Activated T-cell treated with anti-CD3 and anti-CD28 coated beads, Interleukin-2, amount 50 U/mL, for 72 hours (primary cell): ENCODE results near the gene RASA4. TPM values are rescaled to one million over a fixed set of nuclear protein-coding genes. Genes with fewer than 3 reads are reported as not detected.
"Not testable (repeated sequence)": the region's sequence is repeated elsewhere in the genome, so short reads cannot be mapped to it uniquely, and the experiment has no call there.

Experiments used
- ATAC-seq, 2 donors: fragments of 150-1000 bp; cut with Tn5 transposase; replicated peaks in 1 of 2; 2 replicates each; pipeline ENCODE4 v1.10.0; 2021; ENCODE audit warnings: moderate library complexity in 2 of 2, mild to moderate bottlenecking in 1 of 2
- DNase-seq, 2 donors: peaks; one replicate each; pipeline ENCODE4 v3.0.0; 2021 to 2022; ENCODE audit warnings: mixed read lengths in 1 of 2
- H3K27ac Mint-ChIP-seq: one replicate; pipeline ENCODE4 v1.8.0; 2022; ENCODE audit warnings: mild to moderate bottlenecking, moderate library complexity, mixed read lengths
- H3K27me3 Mint-ChIP-seq: one replicate; pipeline ENCODE4 v1.8.0; 2022; ENCODE audit warnings: low read depth, mixed read lengths
- H3K36me3 Mint-ChIP-seq, 2 donors: one replicate each; pipeline ENCODE4 v1.8.0; 2022; ENCODE audit warnings: mixed read lengths in 2 of 2, mild to moderate bottlenecking in 1 of 2; ENCODE audit not compliant: insufficient read depth in 2 of 2
- H3K4me1 Mint-ChIP-seq: one replicate; pipeline ENCODE4 v1.8.0; 2022; ENCODE audit warnings: low read depth, mixed read lengths
- H3K4me3 Mint-ChIP-seq, 2 donors: one replicate each; pipeline ENCODE4 v1.8.0; 2022; ENCODE audit warnings: mild to moderate bottlenecking in 2 of 2, mixed read lengths in 2 of 2, moderate library complexity in 2 of 2
- H3K9me3 Mint-ChIP-seq, 2 donors: one replicate each; pipeline ENCODE4 v1.8.0; 2022; ENCODE audit warnings: mixed read lengths in 2 of 2
- total RNA-seq, 2 donors: library from RNA; stranded (reverse); gene quantifications; one replicate each; pipeline ENCODE4 v1.2.3, GENCODE V29; 2022

Gene RASA4
- total RNA-seq, 2 donors from 2014 or later = 52.0 to 79.2 TPM

GRCh38 chr7:102593637-102594334 lies 22.8 kb downstream of the RASA4 start:
- not testable (repeated sequence) for H3K27ac Mint-ChIP-seq, H3K36me3 Mint-ChIP-seq, H3K4me1 Mint-ChIP-seq

GRCh38 chr7:102592477-102593019 lies 24.0 kb downstream of the RASA4 start:
- not testable (repeated sequence) for H3K9me3 Mint-ChIP-seq, H3K27me3 Mint-ChIP-seq, H3K27ac Mint-ChIP-seq, H3K4me3 Mint-ChIP-seq, H3K4me1 Mint-ChIP-seq, DNase-seq, H3K36me3 Mint-ChIP-seq
- ATAC-seq = peak; percentile 65 to 72

More at GRCh38 chr7:102593637-102594334, 22.8 kb downstream of the RASA4 start:
- H3K9me3 Mint-ChIP-seq, H3K27me3 Mint-ChIP-seq, H3K4me3 Mint-ChIP-seq, DNase-seq: not testable (repeated sequence)
- ATAC-seq = peak; percentile 69 to 76

GRCh38 chr7:102589857-102590256 lies 26.7 kb downstream of the RASA4 start:
- DNase-seq, H3K27me3 Mint-ChIP-seq, H3K27ac Mint-ChIP-seq, H3K4me1 Mint-ChIP-seq, H3K4me3 Mint-ChIP-seq, H3K9me3 Mint-ChIP-seq, H3K36me3 Mint-ChIP-seq: not testable (repeated sequence)
- ATAC-seq = peak; percentile 58 to 65

GRCh38 chr7:102583495-102583894 lies 33.1 kb downstream of the RASA4 start:
- H3K4me1 Mint-ChIP-seq, ATAC-seq, H3K9me3 Mint-ChIP-seq, H3K27ac Mint-ChIP-seq, H3K4me3 Mint-ChIP-seq, DNase-seq, H3K27me3 Mint-ChIP-seq, H3K36me3 Mint-ChIP-seq: not testable (repeated sequence)

GRCh38 chr7:102581722-102582121 lies 34.8 kb downstream of the RASA4 start:
- H3K4me1 Mint-ChIP-seq, H3K4me3 Mint-ChIP-seq, H3K9me3 Mint-ChIP-seq, DNase-seq, ATAC-seq, H3K27me3 Mint-ChIP-seq, H3K36me3 Mint-ChIP-seq, H3K27ac Mint-ChIP-seq: not testable (repeated sequence)

- not testable (repeated sequence) for H3K4me3 Mint-ChIP-seq, H3K4me1 Mint-ChIP-seq, ATAC-seq, H3K27me3 Mint-ChIP-seq, H3K27ac Mint-ChIP-seq, DNase-seq, H3K36me3 Mint-ChIP-seq, H3K9me3 Mint-ChIP-seq
Measured at GRCh38 chr7:102578486-102578885, 38.1 kb downstream of the RASA4 start.

- H3K4me3 Mint-ChIP-seq, ATAC-seq: not testable (repeated sequence)
Measured at GRCh38 chr7:102577315-102578240, 39.0 kb downstream of the RASA4 start.

DNA sequence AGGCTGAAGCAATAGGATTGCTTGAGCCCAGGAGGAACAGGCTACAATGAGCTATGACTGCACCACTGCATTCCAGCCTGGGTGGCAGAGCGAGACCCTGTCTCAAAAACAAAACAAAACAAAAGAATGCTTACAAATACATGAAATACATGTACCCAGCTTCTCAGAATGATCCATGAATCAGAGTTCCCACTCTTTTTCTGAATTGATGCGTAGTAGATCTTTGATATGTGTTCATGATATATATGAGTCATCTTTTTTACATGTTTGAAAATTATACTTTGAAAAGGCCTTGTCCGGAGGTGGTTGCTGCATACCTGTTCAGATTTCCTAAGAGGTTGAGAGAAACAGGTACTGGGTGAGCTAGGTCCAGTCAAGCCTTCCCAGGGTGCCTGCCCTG lies 40.2 kb downstream of the RASA4 start:
- Mint-ChIP-seq H3K4me3 (peak overlapping the region in 1 of 2 donors; percentile 55), H3K27ac (peak overlapping the region; percentile 72)
- not testable (repeated sequence) for H3K36me3 Mint-ChIP-seq, H3K27me3 Mint-ChIP-seq, DNase-seq, H3K4me1 Mint-ChIP-seq, H3K9me3 Mint-ChIP-seq
- ATAC-seq = peak; percentile 38 to 48

More at GRCh38 chr7:102577315-102578240, 39.0 kb downstream of the RASA4 start:
- H3K27me3 Mint-ChIP-seq, DNase-seq, H3K36me3 Mint-ChIP-seq, H3K9me3 Mint-ChIP-seq, H3K27ac Mint-ChIP-seq, H3K4me1 Mint-ChIP-seq: not testable (repeated sequence)

DNA sequence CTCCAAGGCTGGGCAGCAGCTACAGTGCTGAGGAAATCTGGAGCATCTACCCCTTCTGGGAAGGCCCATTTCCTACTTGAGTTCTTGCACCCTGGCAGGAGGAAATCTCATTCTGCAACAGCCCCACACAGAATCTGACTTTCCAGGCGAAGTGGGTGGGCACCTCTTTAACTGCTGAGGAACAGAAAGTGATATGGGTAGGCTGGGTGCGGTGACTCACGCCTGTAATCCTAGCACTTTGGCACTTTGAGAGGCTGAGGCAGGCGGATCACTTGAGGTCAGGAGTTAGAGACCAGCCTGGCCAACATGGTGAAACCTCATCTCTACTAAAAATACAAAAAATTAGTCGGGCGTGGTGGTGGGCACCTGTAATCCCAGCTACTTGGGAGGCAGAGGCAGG lies 41.9 kb downstream of the RASA4 start:
- not testable (repeated sequence) for H3K27me3 Mint-ChIP-seq, H3K27ac Mint-ChIP-seq, H3K9me3 Mint-ChIP-seq, H3K4me1 Mint-ChIP-seq, H3K4me3 Mint-ChIP-seq, H3K36me3 Mint-ChIP-seq, DNase-seq, ATAC-seq

DNA sequence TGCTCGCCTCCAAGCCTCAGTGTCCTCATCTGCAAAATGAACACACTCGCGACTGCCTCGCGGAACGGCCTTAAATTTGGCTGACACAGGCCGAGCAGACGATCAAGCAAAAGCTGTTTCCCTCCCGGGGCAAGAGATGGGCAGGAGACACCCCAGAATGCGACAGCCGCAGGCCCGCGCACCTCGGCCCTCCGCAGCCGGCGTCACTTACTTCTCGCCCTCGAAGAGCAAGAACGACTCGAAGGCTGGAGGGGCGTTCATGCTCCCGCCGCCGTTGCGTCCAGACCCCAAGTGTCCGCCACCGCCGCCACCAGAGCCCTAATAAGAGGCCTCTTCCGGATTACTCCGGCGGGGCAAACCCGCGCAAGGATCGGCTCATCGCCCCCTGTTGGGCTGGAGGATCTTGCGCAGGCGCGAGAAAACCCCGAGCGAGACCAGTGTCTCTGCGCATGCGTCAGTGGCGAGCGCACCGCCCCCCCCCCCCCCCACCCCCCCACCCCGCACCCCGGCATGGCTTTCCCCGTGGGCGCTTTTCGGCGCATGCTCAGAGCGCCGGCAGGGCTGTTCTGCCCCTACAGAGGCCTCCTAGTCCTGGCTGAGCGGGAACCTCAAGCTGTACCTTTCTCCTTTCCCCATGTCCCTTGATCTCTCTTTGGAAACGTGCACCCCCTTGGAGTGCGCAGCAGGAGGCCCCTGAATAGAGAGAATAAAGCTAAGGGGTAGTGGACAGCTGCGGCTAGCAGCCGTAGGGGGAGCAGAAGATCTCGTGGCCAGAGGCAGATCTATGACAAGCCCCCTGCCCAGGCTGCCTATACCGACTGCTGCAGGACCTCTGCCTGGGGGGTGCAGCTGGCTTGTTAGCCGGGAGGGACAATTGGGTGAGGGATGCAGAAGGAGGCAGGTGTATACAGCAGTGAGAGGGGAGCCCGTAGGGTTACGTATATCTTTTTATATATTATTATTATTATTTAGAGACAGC lies 44.0 kb downstream of the RASA4 start, which contains the start of gene POLR2J3:
Gene POLR2J3 (minus strand): TSS at position 323 of the 979 bp plus-strand sequence. CDS start 62 bp downstream, at position 261.
- ATAC-seq (peak; percentile 87), DNase-seq (peak; percentile 97 to 100)
- not testable (repeated sequence) for H3K4me1 Mint-ChIP-seq, H3K9me3 Mint-ChIP-seq, H3K27me3 Mint-ChIP-seq, H3K36me3 Mint-ChIP-seq
- peak within 1 kb of the TSS; percentile 88 for H3K27ac Mint-ChIP-seq
- peak within 1 kb of the TSS; percentile 88 to 93 for H3K4me3 Mint-ChIP-seq

DNA sequence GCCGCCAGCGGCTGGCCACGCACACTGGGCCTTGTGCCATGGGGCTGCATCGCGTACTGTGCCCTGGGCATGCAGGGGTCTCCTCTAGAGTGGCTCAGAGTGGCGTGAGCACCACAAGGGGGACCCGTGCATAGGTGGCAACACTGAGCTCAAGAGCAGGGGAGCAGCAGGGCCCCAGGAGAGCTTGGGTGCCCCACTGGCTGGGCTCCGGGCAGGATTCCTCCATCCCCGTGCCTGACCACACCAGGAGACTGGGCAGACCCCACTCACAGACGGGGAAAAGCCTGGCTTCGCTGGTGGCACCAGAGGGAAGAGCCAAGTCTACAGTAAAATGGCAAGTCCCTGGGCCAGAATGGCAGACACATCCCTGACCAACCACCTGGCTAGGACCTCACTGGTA lies 47.9 kb downstream of the RASA4 start:
- DNase-seq, H3K36me3 Mint-ChIP-seq, H3K9me3 Mint-ChIP-seq, ATAC-seq, H3K4me3 Mint-ChIP-seq, H3K27me3 Mint-ChIP-seq, H3K27ac Mint-ChIP-seq, H3K4me1 Mint-ChIP-seq: not testable (repeated sequence)

GRCh38 chr7:102550808-102551422 lies 65.6 kb downstream of the RASA4 start, which contains the start of gene SPDYE2:
Gene SPDYE2, plus strand, starts transcription at chr7:102551226. Its CDS starts 2,030 bp downstream, at chr7:102553256.
- not testable (repeated sequence) for H3K4me1 Mint-ChIP-seq, H3K9me3 Mint-ChIP-seq, H3K36me3 Mint-ChIP-seq, H3K4me3 Mint-ChIP-seq, ATAC-seq, H3K27ac Mint-ChIP-seq, DNase-seq, H3K27me3 Mint-ChIP-seq
